Colonic mucosa (tissue), 4 donors: ENCODE results near the gene SDHAF2. TPM values are rescaled to one million over a fixed set of nuclear protein-coding genes. Genes with fewer than 3 reads are reported as not detected.

Source experiments
- DNase-seq: peaks from one replicate; pipeline ENCODE4 v3.0.0-alpha.2; 2020
- H3K27ac ChIP-seq: fragments of 200-600 bp; one replicate; pipeline ENCODE4 v1.8.0; 2021
- H3K27me3 ChIP-seq: fragments of 200-600 bp; one replicate; pipeline ENCODE4 v1.8.0; 2021
- H3K36me3 ChIP-seq: fragments of 200-600 bp; one replicate; pipeline ENCODE4 v1.8.0; 2021
- H3K4me1 ChIP-seq: fragments of 200-600 bp; one replicate; pipeline ENCODE4 v1.8.0; 2021; ENCODE audit warnings: mild to moderate bottlenecking
- H3K4me3 ChIP-seq: fragments of 200-600 bp; one replicate; pipeline ENCODE4 v1.8.0; 2021
- H3K9ac ChIP-seq, 2 donors: one replicate each; pipeline ENCODE4 v1.7.0; 2013; ENCODE audit warnings: control low read depth in 2 of 2, low read depth in 2 of 2, low read length in 2 of 2
- H3K9me3 ChIP-seq: fragments of 200-600 bp; one replicate; pipeline ENCODE4 v1.8.0; 2021
- CTCF ChIP-seq: fragments of 200-600 bp; IDR thresholded peaks from one replicate; pipeline ENCODE4 v1.8.0; 2022; ENCODE audit warnings: antibody characterized with exemption, mild to moderate bottlenecking
- intact Hi-C: fragments of 100-400 bp; cut with DNase I; formaldehyde crosslinking; loops from one replicate; pipeline ENCODE4 v1.14.1; 2022
- total RNA-seq, 2 donors: library from RNA; stranded (reverse); fragmentation: NEBNext Ultra II Directional in 1 of 2; extraction: Animal tissue kit (Norgen Biotek cat#: 25700) in 1 of 2; gene quantifications; one replicate each; pipeline ENCODE4 v1.2.1, GENCODE V29; 2021
- donor health status: healthy.
- donor health status: DM: no; HTN: no; CAD: no.
- donor health status: DM: no; HTN: no; CAD: no.

Gene SDHAF2
- total RNA-seq, 2 donors from 2014 or later: 38.3 to 38.5 TPM

GRCh38 chr11:61414547-61414946, 15.4 kb upstream of the SDHAF2 start:
- Histone ChIP-seq H3K9me3 (no peaks in the 10 kb centered on the region), H3K4me1 (no peaks in the 10 kb centered on the region), H3K27me3 (no peaks in the 10 kb centered on the region), H3K27ac (no peak overlapping the region), H3K4me3 (no peak overlapping the region), H3K36me3 (peaks cover 51% of the 10 kb centered on the region), H3K9ac (no peak overlapping the region)
- TF ChIP-seq CTCF: no peak
- no peak for DNase-seq
- intact Hi-C loops: no loop called here

- no peak for DNase-seq
- H3K9ac ChIP-seq: no peak overlapping the region
- no peak overlapping the region for H3K27ac ChIP-seq
- H3K4me3 ChIP-seq: no peak overlapping the region
- peaks cover 51% of the 10 kb centered on the region for H3K36me3 ChIP-seq
- no peaks in the 10 kb centered on the region for H3K9me3 ChIP-seq
- no peak for TF ChIP-seq CTCF
- H3K4me1 ChIP-seq: no peaks in the 10 kb centered on the region
- no peaks in the 10 kb centered on the region for H3K27me3 ChIP-seq
- intact Hi-C loops: no loop called here
Measured at GRCh38 chr11:61415381-61415780, 14.5 kb upstream of the SDHAF2 start.

GRCh38 chr11:61416941-61417340, 13.0 kb upstream of the SDHAF2 start:
- Histone ChIP-seq H3K9ac (no peak overlapping the region), H3K27ac (no peak overlapping the region), H3K9me3 (no peaks in the 10 kb centered on the region), H3K36me3 (peaks cover 48% of the 10 kb centered on the region), H3K4me3 (no peak overlapping the region), H3K27me3 (no peaks in the 10 kb centered on the region), H3K4me1 (no peaks in the 10 kb centered on the region)
- intact Hi-C loops: no loop called here
- no peak for DNase-seq
- TF ChIP-seq CTCF: no peak

GRCh38 chr11:61417670-61418069, 12.3 kb upstream of the SDHAF2 start:
- DNase-seq: no peak
- no peaks in the 10 kb centered on the region for H3K27me3 ChIP-seq
- intact Hi-C loops: no loop called here
- H3K9ac ChIP-seq: no peak overlapping the region
- no peak overlapping the region for H3K27ac ChIP-seq
- no peaks in the 10 kb centered on the region for H3K4me1 ChIP-seq
- peaks cover 46% of the 10 kb centered on the region for H3K36me3 ChIP-seq
- no peak overlapping the region for H3K4me3 ChIP-seq
- TF ChIP-seq CTCF: no peak
- no peaks in the 10 kb centered on the region for H3K9me3 ChIP-seq

GRCh38 chr11:61418136-61418535, 11.8 kb upstream of the SDHAF2 start:
- no peak for DNase-seq
- intact Hi-C loops: no loop called here
- Histone ChIP-seq H3K27ac (no peak overlapping the region), H3K4me1 (no peaks in the 10 kb centered on the region), H3K9ac (no peak overlapping the region), H3K9me3 (no peaks in the 10 kb centered on the region), H3K4me3 (no peak overlapping the region), H3K36me3 (peaks cover 44% of the 10 kb centered on the region), H3K27me3 (no peaks in the 10 kb centered on the region)
- TF ChIP-seq CTCF: no peak

GRCh38 chr11:61422226-61422625, 7.7 kb upstream of the SDHAF2 start:
- Histone ChIP-seq H3K4me3 (no peak overlapping the region), H3K36me3 (peaks cover 25% of the 10 kb centered on the region), H3K9ac (no peak overlapping the region), H3K4me1 (no peaks in the 10 kb centered on the region), H3K27me3 (no peaks in the 10 kb centered on the region), H3K9me3 (no peaks in the 10 kb centered on the region), H3K27ac (no peak overlapping the region)
- intact Hi-C loops: no loop called here
- no peak for TF ChIP-seq CTCF
- no peak for DNase-seq
